ENCODE measurements around the gene DMAC2L. TPM values are rescaled to one million over a fixed set of nuclear protein-coding genes. Genes with fewer than 3 reads are reported as not detected.
A peak's percentile ranks its signal among the peaks of the same experiment; 100 is the strongest.
"Not testable (repeated sequence)": the region's sequence is repeated elsewhere in the genome, so short reads cannot be mapped to it uniquely, and the experiment has no call there.

Gene DMAC2L
- polyA plus RNA-seq, 4 donors = 18.0 to 34.9 (median 25.8) TPM

DNA sequence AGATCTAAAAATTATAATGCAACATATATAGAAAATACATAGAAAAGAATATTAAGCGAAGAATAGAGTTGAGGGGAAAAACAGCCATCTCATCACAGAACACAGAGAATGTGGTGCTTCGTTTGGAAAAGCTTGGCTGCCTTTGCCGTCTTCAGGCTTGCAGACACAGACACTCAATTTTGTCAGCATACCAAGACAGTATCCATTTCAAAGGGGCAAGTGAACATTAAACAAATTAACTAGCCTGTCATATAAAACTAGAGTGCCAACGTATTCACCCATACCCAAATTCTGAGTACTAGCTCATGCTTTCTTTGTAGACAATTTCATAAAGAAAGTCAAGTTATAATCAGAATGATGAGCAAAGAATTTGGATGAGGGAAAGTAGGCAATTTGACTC, 40.5 kb downstream of the DMAC2L start:
- DNase-seq (ENCODE audit: low read depth in 4 of 4, low spot score in 2 of 4) = no peak

DNA sequence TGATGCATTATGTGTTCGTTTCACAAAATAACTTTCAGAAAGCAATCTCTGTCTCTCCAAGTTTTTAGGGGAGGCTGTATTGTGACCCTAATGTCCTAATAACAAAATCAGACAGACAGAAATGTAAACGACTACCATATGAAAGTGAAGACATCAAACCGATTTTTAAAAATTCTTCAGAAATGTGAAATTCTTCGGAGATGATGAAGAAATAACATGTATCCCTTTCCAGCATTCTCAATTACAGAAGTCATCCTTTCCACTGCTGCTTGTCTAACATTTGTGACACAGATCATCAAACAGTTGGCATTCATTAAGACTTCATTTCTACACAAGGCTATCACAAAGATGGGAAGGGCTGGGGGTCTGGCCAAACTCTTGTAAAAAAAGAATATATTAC, 41.0 kb downstream of the DMAC2L start:
- DNase-seq (ENCODE audit: low read depth in 4 of 4, low spot score in 2 of 4) = no peak

DNA sequence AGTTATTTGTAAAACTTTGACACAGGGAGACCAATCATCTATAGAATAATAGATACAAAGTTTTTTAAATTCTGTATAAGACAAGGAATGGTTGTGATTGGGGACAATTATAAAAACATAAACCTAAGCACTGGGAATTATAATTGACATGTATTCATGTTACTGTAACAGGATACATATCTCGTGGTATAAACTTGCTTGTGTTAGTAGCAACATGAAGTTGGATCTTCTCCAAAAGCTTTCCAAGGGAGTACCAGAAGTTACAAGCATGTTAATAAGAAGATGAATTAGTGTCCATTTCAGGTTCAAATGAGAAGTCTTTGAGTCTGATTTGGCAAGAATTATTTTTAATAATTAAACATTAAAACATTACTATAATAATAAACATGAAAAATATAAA, 42.4 kb downstream of the DMAC2L start:
- no peak for DNase-seq (ENCODE audit: low read depth in 4 of 4, low spot score in 2 of 4)

DNA sequence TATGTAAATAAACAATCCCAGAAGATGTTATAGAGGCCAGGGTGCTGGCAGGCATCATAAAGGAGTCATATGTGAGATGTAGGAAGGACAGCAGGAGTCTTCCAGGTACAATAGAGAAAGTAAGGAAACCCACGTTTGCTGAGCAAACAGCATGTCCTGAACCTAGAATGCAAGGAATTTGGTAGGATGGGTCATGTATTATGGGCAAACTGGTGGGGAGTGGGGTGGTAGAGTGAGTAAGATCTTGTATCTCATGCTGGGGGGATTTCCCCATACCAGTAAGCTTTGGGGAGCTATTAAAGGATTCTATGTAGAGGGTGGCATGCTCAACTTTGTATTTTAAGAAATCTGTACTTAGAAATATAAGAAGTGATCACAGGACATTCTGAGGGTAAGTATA, 43.6 kb downstream of the DMAC2L start:
- DNase-seq (ENCODE audit: low read depth in 4 of 4, low spot score in 2 of 4) = no peak

DNA sequence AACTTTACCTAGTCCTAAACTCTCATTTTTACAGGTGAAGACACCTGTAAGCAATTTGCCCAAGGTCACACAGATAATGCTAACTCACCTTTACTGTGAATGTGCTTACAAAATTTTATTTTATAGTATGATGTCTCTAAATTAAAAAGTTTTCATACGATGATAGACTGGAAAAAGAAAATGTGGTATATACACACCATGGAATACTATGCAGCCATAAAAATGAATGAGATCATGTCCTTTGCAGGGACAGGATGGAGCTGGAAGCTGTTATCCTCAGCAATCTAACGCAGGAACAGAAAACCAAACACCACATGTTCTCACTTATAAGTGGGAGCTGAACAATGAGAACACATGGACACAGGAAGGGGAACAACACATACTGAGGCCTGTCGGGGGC, 44.2 kb downstream of the DMAC2L start:
- DNase-seq (ENCODE audit: low read depth in 4 of 4, low spot score in 2 of 4) = not testable (repeated sequence)

DNA sequence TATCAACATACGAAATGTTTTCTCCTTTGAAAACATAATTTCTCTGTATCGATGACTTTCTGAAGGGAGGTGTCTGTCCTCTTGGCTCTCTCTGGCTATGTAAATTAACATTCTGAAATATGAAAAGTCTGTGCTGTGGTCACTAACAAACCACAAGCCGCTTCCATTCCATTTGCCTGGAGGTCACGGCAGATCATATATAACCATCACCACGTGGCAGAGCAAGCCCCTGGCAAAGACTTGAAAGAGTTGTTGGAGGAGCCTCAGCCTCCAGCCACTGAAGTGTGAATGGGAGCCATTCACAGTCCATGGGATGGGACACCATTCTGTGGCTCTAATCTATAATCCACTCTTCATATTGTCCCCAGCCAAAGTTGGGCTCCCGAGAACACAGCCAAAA, 45.0 kb downstream of the DMAC2L start:
- DNase-seq (ENCODE audit: low read depth in 4 of 4, low spot score in 2 of 4) = no peak

DNA sequence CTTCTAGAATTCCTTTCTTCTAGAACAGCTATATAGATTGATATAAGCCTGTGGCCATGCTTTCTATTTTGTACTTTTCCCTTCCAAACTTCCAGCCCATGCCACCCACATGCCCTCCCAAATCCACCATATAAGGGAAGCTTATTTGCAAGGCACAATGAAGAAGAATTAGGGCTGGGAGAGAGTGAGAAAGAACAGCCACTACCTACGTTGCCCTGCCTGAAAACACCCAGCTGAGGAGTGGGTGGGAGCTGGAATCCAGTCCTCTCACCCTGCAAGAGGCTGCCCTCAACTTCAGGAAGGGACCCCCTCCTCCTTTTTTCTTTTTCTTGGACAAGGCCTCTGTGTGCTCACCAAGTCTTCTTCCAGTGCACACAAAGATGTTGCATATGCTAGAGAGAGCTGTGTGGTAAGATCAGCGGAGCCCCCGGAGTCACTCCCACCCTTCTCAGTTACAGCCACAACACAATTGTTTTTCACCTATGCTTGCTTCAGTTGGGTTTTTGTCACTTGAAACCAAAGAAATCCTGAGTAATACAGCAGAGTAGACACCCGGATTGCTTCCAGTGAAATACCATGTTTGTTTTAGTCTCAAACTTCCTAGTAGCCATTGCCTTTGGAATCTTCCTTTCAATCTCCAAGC, 45.8 kb downstream of the DMAC2L start:
- DNase-seq (ENCODE audit: low read depth in 4 of 4, low spot score in 2 of 4) = peak in 2 of 4 donors; percentile 55 to 56

DNA sequence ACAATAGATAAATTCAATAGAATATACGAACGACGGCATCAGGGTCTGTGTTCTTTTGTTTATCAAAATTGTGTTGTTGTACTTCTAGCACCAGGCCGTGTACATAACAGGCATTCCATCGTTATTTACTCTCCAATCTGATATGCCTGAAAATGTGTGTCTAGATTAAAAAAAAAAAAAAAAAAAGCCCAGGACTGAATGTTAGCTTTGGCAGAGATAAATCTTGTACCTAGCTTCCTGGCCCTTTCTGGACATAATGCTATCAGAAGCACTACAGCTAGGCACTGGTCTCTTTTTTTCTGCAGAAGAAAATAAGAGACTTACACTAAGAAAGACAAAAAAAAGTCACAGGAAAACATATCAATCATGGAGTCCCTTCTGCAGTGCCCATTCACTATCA, 47.5 kb downstream of the DMAC2L start:
- DNase-seq (ENCODE audit: low read depth in 4 of 4, low spot score in 2 of 4) = no peak

DNA sequence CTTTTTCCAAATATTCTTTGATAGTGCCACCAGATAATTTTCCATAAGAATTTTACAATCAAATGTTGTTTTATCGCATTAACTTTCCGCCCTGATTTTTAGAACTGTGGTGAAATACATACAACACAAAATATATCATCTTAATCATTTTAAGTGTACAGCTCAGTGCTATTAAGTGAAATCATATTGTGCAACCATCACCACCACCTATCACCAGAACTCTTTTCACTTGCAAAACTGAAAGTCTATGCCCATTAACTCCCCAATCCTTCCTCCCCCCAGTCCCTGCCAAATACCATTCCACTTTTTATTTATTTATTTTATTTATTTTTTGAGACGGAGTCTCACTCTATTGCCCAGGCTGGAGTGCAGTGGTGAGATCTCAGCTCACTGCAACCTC, 48.0 kb downstream of the DMAC2L start:
- no peak for DNase-seq (ENCODE audit: low read depth in 4 of 4, low spot score in 2 of 4)

DNA sequence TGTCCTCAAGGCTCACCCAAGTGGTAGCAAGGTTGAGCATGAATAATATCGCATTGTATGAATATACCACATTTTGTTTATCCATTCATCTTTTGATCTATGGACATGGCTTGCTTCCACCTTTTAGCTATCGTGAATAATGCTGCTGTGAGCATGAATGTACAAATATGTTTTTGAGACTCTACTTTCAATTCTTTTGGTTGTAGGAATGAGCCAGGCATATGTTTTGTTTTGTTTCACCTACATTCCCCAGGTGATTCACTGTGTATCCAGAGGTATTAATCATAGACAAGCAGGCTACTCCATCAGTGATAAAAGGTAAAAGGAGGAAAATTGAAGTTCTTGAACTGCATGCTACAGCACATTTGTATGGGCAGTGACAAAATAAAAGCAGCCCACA, 48.7 kb downstream of the DMAC2L start:
- no peak for DNase-seq (ENCODE audit: low read depth in 4 of 4, low spot score in 2 of 4)

DNA sequence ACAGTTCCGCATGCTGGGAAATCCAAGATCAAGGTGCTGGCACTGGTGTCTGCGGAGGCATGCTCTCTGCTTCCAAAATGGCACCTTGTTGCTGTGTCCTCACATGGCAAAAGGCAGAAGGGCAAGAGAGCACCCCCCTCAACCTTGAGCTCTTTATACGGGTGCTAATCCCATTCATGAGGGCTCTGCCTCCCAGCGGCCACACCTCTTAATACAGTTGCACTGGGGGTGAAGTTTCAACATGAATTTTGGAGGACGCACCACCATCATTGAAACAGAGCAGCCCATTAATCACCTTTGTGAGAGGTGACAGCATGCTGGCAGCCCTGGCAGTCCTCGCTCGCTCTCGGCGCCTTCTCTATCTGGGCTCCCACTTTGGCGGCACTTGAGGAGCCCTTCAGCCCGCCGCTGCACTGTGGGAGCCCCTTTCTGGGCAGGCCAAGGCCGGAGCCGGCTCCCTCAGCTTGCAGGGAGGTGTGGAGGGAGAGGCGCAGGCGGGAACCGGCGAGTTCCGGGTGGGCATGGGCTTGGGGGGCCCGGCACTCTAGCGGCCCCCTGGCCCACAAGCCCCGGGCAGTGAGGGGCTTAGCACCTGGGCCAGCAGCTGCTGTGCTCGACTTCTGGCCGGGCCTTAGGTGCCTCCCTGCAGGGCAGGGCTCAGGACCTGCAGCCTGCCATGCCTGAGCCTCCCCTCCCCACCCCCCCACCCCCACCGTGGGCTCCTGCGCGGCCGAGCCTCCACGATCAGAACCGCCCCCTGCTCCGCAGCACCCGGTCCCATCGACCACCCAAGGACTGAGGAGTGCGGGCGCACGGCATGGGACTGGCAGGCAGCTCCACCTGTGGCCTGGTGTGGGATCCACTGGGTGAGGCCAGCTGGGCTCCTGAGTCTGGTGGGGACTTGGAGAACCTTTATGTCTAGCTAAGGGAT, 49.6 kb downstream of the DMAC2L start:
- DNase-seq (ENCODE audit: low read depth in 4 of 4, low spot score in 2 of 4) = not testable (repeated sequence)

DNA sequence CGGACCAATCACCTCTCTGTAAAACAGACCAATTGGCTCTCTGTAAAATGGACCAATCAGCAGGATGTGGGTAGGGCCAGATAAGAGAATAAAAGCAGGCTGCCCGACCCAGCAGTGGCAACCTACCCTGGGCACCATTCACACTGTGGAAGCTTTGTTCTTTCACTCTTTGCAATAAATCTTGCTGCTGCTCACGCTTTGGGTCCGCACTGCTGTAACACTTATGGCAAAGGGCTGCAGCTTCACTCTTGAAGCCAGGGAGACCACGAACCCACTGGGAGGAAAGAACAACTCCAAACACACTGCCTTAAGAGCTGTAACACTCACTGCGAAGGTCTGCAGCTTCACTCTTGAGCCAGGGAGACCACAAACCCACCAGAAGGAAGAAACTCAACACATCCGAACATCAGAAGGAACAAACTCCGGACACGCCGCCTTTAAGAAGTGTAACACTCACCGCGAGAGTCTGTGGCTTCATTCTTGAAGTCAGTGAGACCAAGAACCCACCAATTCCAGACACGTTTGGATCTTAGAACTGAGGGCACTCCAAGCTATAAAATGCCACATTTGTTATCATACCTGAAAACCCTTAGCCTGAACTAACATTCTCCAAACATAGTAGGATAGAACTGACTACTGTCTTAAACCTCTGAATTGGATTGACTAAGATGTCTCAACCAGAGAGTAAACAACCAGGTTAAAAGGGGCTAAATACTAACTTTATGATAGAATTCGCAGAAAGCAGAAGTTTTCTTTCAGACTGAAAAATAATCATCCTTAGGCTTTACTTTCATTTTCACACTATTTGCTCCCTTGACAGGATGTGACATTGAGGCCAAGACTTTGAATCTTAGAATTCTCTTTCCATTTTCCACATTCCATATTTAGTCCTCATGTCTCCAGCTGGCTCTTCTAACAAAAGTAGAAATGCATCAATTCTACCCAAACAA, 50.9 kb downstream of the DMAC2L start:
- no peak for DNase-seq (ENCODE audit: low read depth in 4 of 4, low spot score in 2 of 4)

DNA sequence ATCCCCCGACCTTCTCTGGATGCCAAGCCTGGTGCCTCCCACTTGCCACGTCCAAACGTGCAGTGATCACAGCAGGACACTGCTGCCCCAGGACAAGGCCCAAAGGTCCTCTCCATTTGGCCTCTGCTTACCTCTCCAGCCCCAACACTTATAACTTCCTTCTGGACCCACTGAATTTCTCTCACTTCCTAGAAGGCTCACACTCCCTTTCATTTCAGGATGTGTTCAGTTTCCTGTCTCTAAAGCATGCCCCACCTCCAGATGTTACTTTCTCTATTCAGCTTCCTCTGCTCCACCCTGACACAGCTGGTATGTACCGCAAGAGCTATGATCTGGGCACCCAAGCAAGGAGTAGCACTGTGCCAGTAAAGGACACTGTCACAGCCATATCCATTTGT, 51.6 kb downstream of the DMAC2L start:
- no peak for DNase-seq (ENCODE audit: low read depth in 4 of 4, low spot score in 2 of 4)

DNA sequence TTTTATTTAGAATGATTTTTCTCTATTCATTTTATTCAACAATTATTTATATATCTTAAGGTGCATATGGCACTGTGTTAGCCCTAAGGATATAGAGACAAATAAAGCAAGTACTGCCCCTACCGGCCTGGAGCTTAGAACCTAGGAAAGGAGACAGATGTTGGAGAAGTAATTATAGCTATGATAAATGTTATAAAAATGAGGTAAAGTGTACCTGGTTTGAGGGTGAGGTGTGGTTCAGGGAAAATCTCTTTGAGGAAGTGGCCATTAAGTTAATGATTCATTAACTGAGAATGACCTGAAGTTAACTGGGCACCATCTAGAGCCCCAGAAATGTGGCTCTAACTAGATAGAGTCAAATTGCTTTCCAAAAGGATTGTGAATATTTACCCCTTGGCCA, 52.7 kb downstream of the DMAC2L start:
- no peak for DNase-seq (ENCODE audit: low read depth in 4 of 4, low spot score in 2 of 4)

DNA sequence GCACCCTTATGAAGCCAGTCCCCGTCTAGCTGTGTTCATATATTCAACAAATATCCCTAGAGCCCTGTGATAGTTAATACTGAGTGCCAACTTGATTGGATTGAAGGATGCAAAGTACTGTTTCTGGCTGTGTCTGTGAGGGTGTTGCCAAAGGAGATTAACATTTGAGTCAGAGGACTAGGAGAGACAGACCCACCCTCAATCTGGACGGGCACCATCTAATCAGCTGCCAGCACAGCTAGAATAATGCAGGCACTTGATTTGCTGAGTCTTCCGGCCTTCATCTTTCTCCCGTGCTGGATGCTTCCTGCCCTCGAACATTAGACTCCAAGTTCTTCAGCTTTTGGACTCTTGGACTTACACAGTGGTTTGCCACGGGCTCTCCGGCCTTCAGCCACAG, 53.4 kb downstream of the DMAC2L start:
- DNase-seq (ENCODE audit: low read depth in 4 of 4, low spot score in 2 of 4) = not testable (repeated sequence)

DNA sequence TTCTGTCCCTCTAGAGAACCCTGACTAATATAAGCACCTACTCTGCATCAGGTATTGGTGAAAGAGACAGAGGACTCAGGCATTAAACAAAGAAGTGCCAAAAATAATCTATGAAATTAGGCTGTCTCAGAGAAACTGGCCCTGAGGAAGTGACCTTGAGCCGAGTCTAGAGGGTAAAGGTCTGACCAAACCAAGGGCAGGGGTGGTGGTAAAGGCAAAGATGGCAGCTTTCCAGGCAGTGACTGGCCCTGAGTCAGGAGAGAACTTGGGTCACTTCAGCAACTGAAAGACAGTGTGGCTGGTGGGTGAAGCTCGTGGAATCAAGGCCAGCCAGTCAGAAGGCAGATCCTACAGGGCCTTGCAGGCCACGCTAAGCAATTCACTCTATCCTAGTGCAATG, 54.0 kb downstream of the DMAC2L start:
- DNase-seq (ENCODE audit: low read depth in 4 of 4, low spot score in 2 of 4) = no peak

DNA sequence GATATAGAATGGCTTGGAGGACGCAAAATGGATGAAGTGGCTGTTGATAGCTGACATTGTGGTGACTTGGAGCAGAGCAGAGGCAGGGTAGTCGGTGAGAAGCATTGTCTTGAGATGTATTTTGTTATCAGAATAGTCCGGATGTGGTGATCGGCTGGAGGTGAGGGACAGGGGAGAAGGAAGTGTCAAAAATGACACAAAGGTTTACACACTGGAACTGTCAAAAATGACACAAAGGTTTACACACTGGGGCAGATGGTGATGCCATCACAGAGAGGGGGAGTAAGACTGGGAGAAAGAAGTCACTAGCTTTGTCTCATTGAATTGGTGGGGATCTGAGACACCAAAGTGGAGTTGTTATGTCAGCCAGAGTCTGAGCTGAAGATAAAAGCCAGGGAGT, 54.5 kb downstream of the DMAC2L start:
- DNase-seq (ENCODE audit: low read depth in 4 of 4, low spot score in 2 of 4) = no peak

DNA sequence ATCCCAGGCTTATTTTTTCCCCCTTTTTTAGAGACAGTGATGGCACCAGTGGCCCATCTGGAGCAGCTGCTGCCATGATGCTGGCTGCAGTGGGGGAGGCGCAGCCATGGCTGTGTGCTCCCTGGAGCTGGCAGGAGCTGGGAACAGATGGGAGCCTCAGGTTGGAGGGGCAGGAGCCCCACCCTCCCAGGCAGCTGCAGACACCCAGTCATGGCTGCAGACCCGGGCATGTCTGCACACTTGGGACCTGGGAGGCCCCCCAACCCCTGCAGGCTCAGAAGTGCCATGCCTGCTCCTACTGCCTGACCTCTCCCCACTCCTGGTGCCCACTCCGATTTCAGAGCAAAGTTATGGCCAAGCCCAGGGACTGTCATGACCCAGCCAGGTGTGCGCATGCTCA, 59.4 kb downstream of the DMAC2L start:
- DNase-seq (ENCODE audit: low read depth in 4 of 4, low spot score in 2 of 4) = no peak

DNA sequence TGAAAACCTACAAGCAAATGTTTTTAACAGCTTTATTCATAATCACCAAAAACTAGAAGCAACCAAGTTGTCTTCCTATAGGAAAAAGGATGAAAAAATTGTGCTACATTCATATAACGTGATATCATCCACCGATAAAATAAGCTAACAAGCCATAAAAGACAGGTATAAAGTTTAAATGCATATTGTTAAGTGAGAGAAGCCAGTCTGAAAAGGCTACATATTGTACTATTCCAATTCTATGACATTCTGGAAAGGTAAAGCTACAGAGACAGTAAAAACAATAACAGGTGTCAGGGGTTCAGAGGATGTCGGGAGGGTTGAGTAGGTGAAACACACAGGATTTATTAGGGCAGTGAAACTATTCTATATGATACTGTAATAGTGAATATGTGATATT, 61.8 kb downstream of the DMAC2L start:
- DNase-seq (ENCODE audit: low read depth in 4 of 4, low spot score in 2 of 4) = no peak

DNA sequence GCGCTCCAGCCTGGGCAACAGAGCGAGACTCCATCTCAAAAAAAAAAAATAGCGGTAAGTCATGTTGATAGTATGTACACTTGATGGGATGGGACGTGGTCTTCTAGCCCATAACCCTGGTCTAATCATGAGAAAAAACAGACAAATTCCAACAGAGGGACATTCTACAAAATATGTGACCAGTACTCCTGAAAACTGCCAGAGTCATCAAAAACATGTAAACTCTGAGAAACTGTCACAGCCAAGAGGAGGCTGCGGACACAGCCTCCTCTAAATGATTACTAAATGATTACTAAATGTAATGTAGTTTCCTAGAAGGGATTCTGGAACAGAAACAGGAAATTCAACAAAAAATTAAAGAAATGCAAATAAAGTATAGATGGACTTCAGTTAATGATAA, 63.6 kb downstream of the DMAC2L start:
- no peak for DNase-seq (ENCODE audit: low read depth in 4 of 4, low spot score in 2 of 4)

All from left renal cortex interstitium (tissue), 4 donors.